Liver (tissue), 9 donors: Measurements from ENCODE around the gene AP1S1. TPM values are rescaled to one million over a fixed set of nuclear protein-coding genes. Genes with fewer than 3 reads are reported as not detected.
"Not testable (repeated sequence)": the region's sequence is repeated elsewhere in the genome, so short reads cannot be mapped to it uniquely, and the experiment has no call there.

ENCODE experiments used
- DNase-seq: peaks from one replicate; pipeline ENCODE4 v3.0.0-alpha.2; 2017; ENCODE audit warnings: low spot score
- H3K27ac ChIP-seq, 2 donors: one replicate each; pipeline ENCODE4 v1.7.0; 2013; ENCODE audit warnings: inconsistent platforms in 2 of 2, low read length in 2 of 2, control low read depth in 1 of 2, low read depth in 1 of 2, mild to moderate bottlenecking in 1 of 2
- H3K27me3 ChIP-seq, 4 donors: one replicate each; pipeline versions ENCODE4 v1.6.1 to v1.7.0; 2013; ENCODE audit warnings: low read length in 3 of 4, inconsistent platforms in 1 of 4, mild to moderate bottlenecking in 1 of 4, moderate library complexity in 1 of 4; ENCODE audit not compliant: control insufficient read depth in 4 of 4, insufficient read depth in 4 of 4
- H3K36me3 ChIP-seq, 4 donors: one replicate each; pipeline versions ENCODE4 v1.6.1 to v1.7.0; 2013; ENCODE audit warnings: low read length in 3 of 4, mild to moderate bottlenecking in 3 of 4, low read depth in 1 of 4, moderate library complexity in 1 of 4; ENCODE audit not compliant: control insufficient read depth in 4 of 4, insufficient read depth in 3 of 4
- H3K4me1 ChIP-seq, 4 donors: one replicate each; pipeline versions ENCODE4 v1.6.1 to v1.7.0; 2013; ENCODE audit warnings: low read length in 3 of 4, mild to moderate bottlenecking in 3 of 4, moderate library complexity in 1 of 4; ENCODE audit not compliant: control insufficient read depth in 4 of 4, insufficient read depth in 4 of 4
- H3K4me3 ChIP-seq, 3 donors: one replicate each; pipeline versions ENCODE4 v1.6.1 to v1.7.0; 2013; ENCODE audit warnings: low read length in 3 of 3, control low read depth in 1 of 3, low read depth in 1 of 3, mild to moderate bottlenecking in 1 of 3
- H3K9ac ChIP-seq, 2 donors: one replicate each; pipeline ENCODE4 v1.7.0; 2013; ENCODE audit warnings: low read length in 2 of 2, mild to moderate bottlenecking in 2 of 2, moderate library complexity in 2 of 2, control low read depth in 1 of 2, low read depth in 1 of 2
- H3K9me3 ChIP-seq, 4 donors: one replicate each; pipeline versions ENCODE4 v1.6.1 to v1.7.0; 2013; ENCODE audit warnings: low read length in 3 of 4; ENCODE audit not compliant: control insufficient read depth in 4 of 4
- EGR1 ChIP-seq, 2 donors: IDR thresholded peaks; 2 replicates each; pipeline ENCODE4 v1.6.1; 2016 to 2018; ENCODE audit warnings: antibody characterized with exemption in 2 of 2, low read depth in 2 of 2
- FOXA1 ChIP-seq: IDR thresholded peaks from 2 replicates; pipeline ENCODE4 v1.6.1; 2016; ENCODE audit warnings: antibody characterized with exemption
- HNF4A ChIP-seq, 2 donors: conservative IDR thresholded peaks; 2 replicates each; pipeline ENCODE4 v1.6.1; 2016; ENCODE audit warnings: antibody characterized with exemption in 2 of 2, mild to moderate bottlenecking in 2 of 2
- JUND ChIP-seq, 2 donors: IDR thresholded peaks; 2 replicates each; pipeline ENCODE4 v1.6.1; 2016; ENCODE audit warnings: antibody characterized with exemption in 2 of 2
- NR2F2 ChIP-seq: IDR thresholded peaks from 2 replicates; pipeline ENCODE4 v1.6.1; 2016; ENCODE audit warnings: antibody characterized with exemption
- RAD21 ChIP-seq, 2 donors: IDR thresholded peaks; 2 replicates each; pipeline ENCODE4 v1.6.1; 2016; ENCODE audit warnings: antibody characterized with exemption in 2 of 2, mild to moderate bottlenecking in 2 of 2
- RXRA ChIP-seq, 2 donors: IDR thresholded peaks; 2 replicates each; pipeline ENCODE4 v1.6.1; 2017 to 2018; ENCODE audit warnings: antibody characterized with exemption in 2 of 2, mild to moderate bottlenecking in 1 of 2
- SP1 ChIP-seq: IDR thresholded peaks from 2 replicates; pipeline ENCODE4 v1.6.1; 2018; ENCODE audit warnings: antibody characterized with exemption, mild to moderate bottlenecking
- TAF1 ChIP-seq: conservative IDR thresholded peaks from 2 replicates; pipeline ENCODE4 v1.6.1; 2016; ENCODE audit warnings: antibody characterized with exemption, mild to moderate bottlenecking
- YY1 ChIP-seq: IDR thresholded peaks from 2 replicates; pipeline ENCODE4 v1.6.1; 2016; ENCODE audit warnings: antibody characterized with exemption, mild to moderate bottlenecking
- WGBS: extraction: QIAGEN DNeasy Blood & Tissue Kit; methylation state at CpG from one replicate; pipeline ENCODE4 v1.1.7; 2013; 5-methylcytosine and 5-hydroxymethylcytosine counted together
- polyA plus RNA-seq, 2 donors: library from polyadenylated mRNA; stranded (reverse) in 1 of 2; unstranded in 1 of 2; fragments of 200-250 nt in 1 of 2; fragments of >200 nt in 1 of 2; fragmentation: Nextera tagmentation in 1 of 2; extraction: Ambion mirVana in 1 of 2; gene quantifications; one replicate each; pipeline versions ENCODE4 v1.2.1 to v1.2.3, GENCODE V29; 2013 to 2015
- total RNA-seq, 2 donors: library from RNA; depleted of rRNA; stranded (reverse); fragments of >200 nt; gene quantifications; one replicate each; pipeline ENCODE4 v1.2.3, GENCODE V29; 2014
- TF ChIP-seq, protein P1 (sequence below): IDR thresholded peaks from 2 replicates; pipeline ENCODE4 v1.6.1; 2016; ENCODE audit warnings: antibody characterized with exemption
- TF ChIP-seq, protein P2 (sequence below): IDR thresholded peaks from 2 replicates; pipeline ENCODE4 v1.6.1; 2016; ENCODE audit warnings: antibody characterized with exemption
- TF ChIP-seq, protein P3 (sequence below): IDR thresholded peaks from 2 replicates; pipeline ENCODE4 v1.6.1; 2016; ENCODE audit warnings: antibody characterized with exemption, mild to moderate bottlenecking
- TF ChIP-seq, protein P4 (sequence below): IDR thresholded peaks from 2 replicates; pipeline ENCODE4 v1.6.1; 2016; ENCODE audit warnings: antibody characterized with exemption
- TF ChIP-seq, protein P5 (sequence below): fragments of 150-350 bp; IDR thresholded peaks from 2 replicates; pipeline ENCODE4 v1.5.1; 2017; ENCODE audit warnings: improper control_type of control experiment, low read depth, low read length; ENCODE audit not compliant: missing input control
- donor health status: healthy.
- donor health status: healthy.
- donor health status: healthy.
- donor health status: healthy.
- donor health status: healthy.

The AP1S1 gene
- total and polyA plus RNA-seq, 4 donors, result 13.8 to 25.7 (median 22.0) TPM

DNA sequence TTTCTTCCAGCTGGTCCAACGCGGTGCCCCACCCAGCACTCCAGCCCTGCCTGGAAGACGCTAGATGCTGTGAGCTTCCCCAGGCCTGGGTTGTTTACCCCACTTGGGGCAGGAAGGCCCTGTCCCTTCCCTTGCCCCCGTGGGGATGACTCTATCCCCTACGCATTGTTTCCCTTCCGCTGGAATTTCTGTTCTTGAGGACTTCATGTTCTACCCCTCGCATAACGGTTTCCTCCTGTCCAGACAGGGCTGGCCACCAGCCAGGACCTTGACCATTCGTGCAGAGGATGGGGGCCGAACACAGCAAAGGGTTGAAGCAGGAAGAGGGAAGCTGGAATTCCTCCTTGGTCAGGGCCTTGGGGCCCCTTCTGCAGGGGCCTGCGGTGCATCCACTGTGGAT, 42.0 kb upstream of the AP1S1 start:
- peaks cover 2 to 6% (median 4%) of the 10 kb centered on the region in 4 donors for H3K4me1 ChIP-seq
- 79% methylated on average over 11 of the region's 11 CpGs for WGBS

DNA sequence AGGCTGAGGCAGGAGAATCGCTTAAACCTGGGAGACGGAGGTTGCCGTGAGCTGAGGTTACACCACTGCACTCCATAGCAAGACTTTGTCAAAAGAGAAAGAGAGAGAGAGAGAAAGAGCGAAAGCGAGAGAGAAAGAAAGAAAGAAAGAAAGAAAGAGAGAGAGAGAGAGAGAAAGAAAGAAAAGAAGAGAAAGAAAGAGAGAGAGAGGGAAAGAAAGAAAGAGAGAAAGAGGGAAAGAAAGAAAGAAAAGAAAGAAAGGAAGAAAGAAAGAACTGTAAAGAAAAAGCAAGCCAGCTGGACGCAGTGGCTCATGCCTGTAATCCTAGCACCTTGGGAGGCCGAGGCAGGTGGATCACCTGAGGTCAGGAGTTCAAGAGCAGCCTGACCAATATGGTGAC, 41.1 kb upstream of the AP1S1 start:
- H3K27ac ChIP-seq, DNase-seq, H3K9ac ChIP-seq, H3K4me3 ChIP-seq, H3K36me3 ChIP-seq, H3K27me3 ChIP-seq, H3K4me1 ChIP-seq, H3K9me3 ChIP-seq: not testable (repeated sequence)
- WGBS, result 98% methylated on average over 7 of the region's 7 CpGs

More for the DNA sequence above, 42.0 kb upstream of the AP1S1 start:
- TF ChIP-seq, protein P1, sequence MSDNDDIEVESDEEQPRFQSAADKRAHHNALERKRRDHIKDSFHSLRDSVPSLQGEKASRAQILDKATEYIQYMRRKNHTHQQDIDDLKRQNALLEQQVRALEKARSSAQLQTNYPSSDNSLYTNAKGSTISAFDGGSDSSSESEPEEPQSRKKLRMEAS, result no peak
- peak; percentile 33 to 43 for TF ChIP-seq RXRA (IDR thresholded peaks at IDR 0.05)
- no peak for TF ChIP-seq FOXA1
- no peak for TF ChIP-seq HNF4A (conservative IDR thresholded peaks at IDR 0.05)
- TF ChIP-seq, protein P2, sequence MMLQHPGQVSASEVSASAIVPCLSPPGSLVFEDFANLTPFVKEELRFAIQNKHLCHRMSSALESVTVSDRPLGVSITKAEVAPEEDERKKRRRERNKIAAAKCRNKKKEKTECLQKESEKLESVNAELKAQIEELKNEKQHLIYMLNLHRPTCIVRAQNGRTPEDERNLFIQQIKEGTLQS, result no peak
- TF ChIP-seq JUND (IDR thresholded peaks at IDR 0.05), result peak in 1 of 2 donors; percentile 33
- TF ChIP-seq SP1, result peak; percentile 75
- no peak for TF ChIP-seq RAD21 (IDR thresholded peaks at IDR 0.05)
- TF ChIP-seq, protein P3, sequence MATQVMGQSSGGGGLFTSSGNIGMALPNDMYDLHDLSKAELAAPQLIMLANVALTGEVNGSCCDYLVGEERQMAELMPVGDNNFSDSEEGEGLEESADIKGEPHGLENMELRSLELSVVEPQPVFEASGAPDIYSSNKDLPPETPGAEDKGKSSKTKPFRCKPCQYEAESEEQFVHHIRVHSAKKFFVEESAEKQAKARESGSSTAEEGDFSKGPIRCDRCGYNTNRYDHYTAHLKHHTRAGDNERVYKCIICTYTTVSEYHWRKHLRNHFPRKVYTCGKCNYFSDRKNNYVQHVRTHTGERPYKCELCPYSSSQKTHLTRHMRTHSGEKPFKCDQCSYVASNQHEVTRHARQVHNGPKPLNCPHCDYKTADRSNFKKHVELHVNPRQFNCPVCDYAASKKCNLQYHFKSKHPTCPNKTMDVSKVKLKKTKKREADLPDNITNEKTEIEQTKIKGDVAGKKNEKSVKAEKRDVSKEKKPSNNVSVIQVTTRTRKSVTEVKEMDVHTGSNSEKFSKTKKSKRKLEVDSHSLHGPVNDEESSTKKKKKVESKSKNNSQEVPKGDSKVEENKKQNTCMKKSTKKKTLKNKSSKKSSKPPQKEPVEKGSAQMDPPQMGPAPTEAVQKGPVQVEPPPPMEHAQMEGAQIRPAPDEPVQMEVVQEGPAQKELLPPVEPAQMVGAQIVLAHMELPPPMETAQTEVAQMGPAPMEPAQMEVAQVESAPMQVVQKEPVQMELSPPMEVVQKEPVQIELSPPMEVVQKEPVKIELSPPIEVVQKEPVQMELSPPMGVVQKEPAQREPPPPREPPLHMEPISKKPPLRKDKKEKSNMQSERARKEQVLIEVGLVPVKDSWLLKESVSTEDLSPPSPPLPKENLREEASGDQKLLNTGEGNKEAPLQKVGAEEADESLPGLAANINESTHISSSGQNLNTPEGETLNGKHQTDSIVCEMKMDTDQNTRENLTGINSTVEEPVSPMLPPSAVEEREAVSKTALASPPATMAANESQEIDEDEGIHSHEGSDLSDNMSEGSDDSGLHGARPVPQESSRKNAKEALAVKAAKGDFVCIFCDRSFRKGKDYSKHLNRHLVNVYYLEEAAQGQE, result no peak
- no peak for TF ChIP-seq YY1
- peak; percentile 92 for TF ChIP-seq NR2F2
- H3K4me3 ChIP-seq, result no peak overlapping the region
- peak overlapping the region in 1 of 2 donors; percentile 58 for H3K27ac ChIP-seq
- H3K36me3 ChIP-seq, result no peaks in the 10 kb centered on the region
- H3K9ac ChIP-seq, result no peak overlapping the region
- DNase-seq, result no peak
- H3K27me3 ChIP-seq, result no peaks in the 10 kb centered on the region
- no peaks in the 10 kb centered on the region for H3K9me3 ChIP-seq

DNA sequence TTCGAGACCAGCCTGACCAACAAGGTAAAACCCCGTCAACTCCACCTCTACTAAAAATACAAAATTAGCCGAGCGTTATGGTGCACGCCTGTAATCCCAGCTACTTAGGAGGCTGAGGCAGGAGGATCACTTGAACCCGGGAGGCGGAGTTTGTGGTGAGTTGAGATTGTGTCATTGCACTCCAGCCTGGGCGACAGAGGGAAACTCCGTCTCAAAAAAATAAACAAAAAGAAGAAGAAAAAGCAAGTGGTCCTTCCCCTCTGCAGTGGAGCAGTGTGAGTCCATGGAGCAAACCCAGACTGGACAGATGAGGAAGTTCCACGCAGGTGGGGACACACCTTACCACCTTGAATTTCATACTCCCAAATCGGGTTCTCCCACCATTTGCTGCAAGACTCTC, 40.4 kb upstream of the AP1S1 start:
- H3K9me3 ChIP-seq, result no peaks in the 10 kb centered on the region
- no peaks in the 10 kb centered on the region for H3K36me3 ChIP-seq
- no peaks in the 10 kb centered on the region for H3K4me1 ChIP-seq
- no peak overlapping the region for H3K4me3 ChIP-seq
- no peaks in the 10 kb centered on the region for H3K27me3 ChIP-seq
- 88% methylated on average over 11 of the region's 11 CpGs for WGBS
- H3K27ac ChIP-seq, result no peak overlapping the region
- no peak for DNase-seq
- TF ChIP-seq, protein P3, result no peak
- TF ChIP-seq TAF1, result no peak
- TF ChIP-seq, protein P4, sequence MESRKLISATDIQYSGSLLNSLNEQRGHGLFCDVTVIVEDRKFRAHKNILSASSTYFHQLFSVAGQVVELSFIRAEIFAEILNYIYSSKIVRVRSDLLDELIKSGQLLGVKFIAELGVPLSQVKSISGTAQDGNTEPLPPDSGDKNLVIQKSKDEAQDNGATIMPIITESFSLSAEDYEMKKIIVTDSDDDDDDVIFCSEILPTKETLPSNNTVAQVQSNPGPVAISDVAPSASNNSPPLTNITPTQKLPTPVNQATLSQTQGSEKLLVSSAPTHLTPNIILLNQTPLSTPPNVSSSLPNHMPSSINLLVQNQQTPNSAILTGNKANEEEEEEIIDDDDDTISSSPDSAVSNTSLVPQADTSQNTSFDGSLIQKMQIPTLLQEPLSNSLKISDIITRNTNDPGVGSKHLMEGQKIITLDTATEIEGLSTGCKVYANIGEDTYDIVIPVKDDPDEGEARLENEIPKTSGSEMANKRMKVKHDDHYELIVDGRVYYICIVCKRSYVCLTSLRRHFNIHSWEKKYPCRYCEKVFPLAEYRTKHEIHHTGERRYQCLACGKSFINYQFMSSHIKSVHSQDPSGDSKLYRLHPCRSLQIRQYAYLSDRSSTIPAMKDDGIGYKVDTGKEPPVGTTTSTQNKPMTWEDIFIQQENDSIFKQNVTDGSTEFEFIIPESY, result no peak
- TF ChIP-seq, protein P5, sequence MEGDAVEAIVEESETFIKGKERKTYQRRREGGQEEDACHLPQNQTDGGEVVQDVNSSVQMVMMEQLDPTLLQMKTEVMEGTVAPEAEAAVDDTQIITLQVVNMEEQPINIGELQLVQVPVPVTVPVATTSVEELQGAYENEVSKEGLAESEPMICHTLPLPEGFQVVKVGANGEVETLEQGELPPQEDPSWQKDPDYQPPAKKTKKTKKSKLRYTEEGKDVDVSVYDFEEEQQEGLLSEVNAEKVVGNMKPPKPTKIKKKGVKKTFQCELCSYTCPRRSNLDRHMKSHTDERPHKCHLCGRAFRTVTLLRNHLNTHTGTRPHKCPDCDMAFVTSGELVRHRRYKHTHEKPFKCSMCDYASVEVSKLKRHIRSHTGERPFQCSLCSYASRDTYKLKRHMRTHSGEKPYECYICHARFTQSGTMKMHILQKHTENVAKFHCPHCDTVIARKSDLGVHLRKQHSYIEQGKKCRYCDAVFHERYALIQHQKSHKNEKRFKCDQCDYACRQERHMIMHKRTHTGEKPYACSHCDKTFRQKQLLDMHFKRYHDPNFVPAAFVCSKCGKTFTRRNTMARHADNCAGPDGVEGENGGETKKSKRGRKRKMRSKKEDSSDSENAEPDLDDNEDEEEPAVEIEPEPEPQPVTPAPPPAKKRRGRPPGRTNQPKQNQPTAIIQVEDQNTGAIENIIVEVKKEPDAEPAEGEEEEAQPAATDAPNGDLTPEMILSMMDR, result no peak
- TF ChIP-seq HNF4A (conservative IDR thresholded peaks at IDR 0.05), result no peak
- TF ChIP-seq EGR1 (IDR thresholded peaks at IDR 0.05; ENCODE audit: low read depth in 2 of 2), result no peak
- TF ChIP-seq JUND (IDR thresholded peaks at IDR 0.05), result no peak
- H3K9ac ChIP-seq, result no peak overlapping the region
